ENCODE measurements around the gene ULK3.

The ULK3 gene

GRCh38 chr15:74808078-74808839 lies 34.7 kb downstream of the ULK3 start:
- no peak for TF ChIP-seq EGR1 (IDR thresholded peaks at IDR 0.05)
- TF ChIP-seq CEBPB (IDR thresholded peaks at IDR 0.05) = 0 out of 2 replicates have a peak, but pooled peaks have one; percentile 25

- no peak for TF ChIP-seq CREB1 (IDR thresholded peaks at IDR 0.05; ENCODE audit: low read depth)
- no peak for TF ChIP-seq REST (IDR thresholded peaks at IDR 0.05; ENCODE audit: low read depth)
- no peak for TF ChIP-seq RAD21 (IDR thresholded peaks at IDR 0.05; ENCODE audit: low read depth)
- TF ChIP-seq EGR1 (IDR thresholded peaks at IDR 0.05) = no peak
- no peak for TF ChIP-seq NFIC (IDR thresholded peaks at IDR 0.05)
- TF ChIP-seq MAX (IDR thresholded peaks at IDR 0.05) = no peak
- no peak for TF ChIP-seq TAF1 (IDR thresholded peaks at IDR 0.05; ENCODE audit: low read depth)
- no peak for TF ChIP-seq YY1 (IDR thresholded peaks at IDR 0.05; ENCODE audit: low read depth)
- TF ChIP-seq ZBTB7A (IDR thresholded peaks at IDR 0.05; ENCODE audit: low read depth) = no peak
- TF ChIP-seq TCF12 (IDR thresholded peaks at IDR 0.05; ENCODE audit: low read depth) = no peak
- TF ChIP-seq TEAD4 (IDR thresholded peaks at IDR 0.05) = no peak
- TF ChIP-seq EP300 (IDR thresholded peaks at IDR 0.05; ENCODE audit: borderline replicate concordance) = no peak
- no peak for TF ChIP-seq FOXM1 (IDR thresholded peaks at IDR 0.05; ENCODE audit: borderline replicate concordance, low read depth)
- TF ChIP-seq CEBPB (IDR thresholded peaks at IDR 0.05) = no peak
- TF ChIP-seq USF1 (IDR thresholded peaks at IDR 0.05) = no peak
These were observed 35.7 kb downstream of the ULK3 start for GRCh38 chr15:74807282-74807681.

GRCh38 chr15:74804935-74805334 lies 38.0 kb downstream of the ULK3 start:
- TF ChIP-seq ZBTB7A (IDR thresholded peaks at IDR 0.05; ENCODE audit: low read depth) = no peak
- no peak for TF ChIP-seq TAF1 (IDR thresholded peaks at IDR 0.05; ENCODE audit: low read depth)
- TF ChIP-seq CEBPB (IDR thresholded peaks at IDR 0.05) = no peak
- TF ChIP-seq CREB1 (IDR thresholded peaks at IDR 0.05; ENCODE audit: low read depth) = no peak
- no peak for TF ChIP-seq TEAD4 (IDR thresholded peaks at IDR 0.05)
- TF ChIP-seq USF1 (IDR thresholded peaks at IDR 0.05) = no peak

- TF ChIP-seq CREB1 (IDR thresholded peaks at IDR 0.05; ENCODE audit: low read depth) (no peak), ZBTB7A (IDR thresholded peaks at IDR 0.05; ENCODE audit: low read depth) (no peak), EGR1 (IDR thresholded peaks at IDR 0.05) (no peak), USF1 (IDR thresholded peaks at IDR 0.05) (no peak), TCF12 (IDR thresholded peaks at IDR 0.05; ENCODE audit: low read depth) (no peak), NFIC (IDR thresholded peaks at IDR 0.05) (no peak), EP300 (IDR thresholded peaks at IDR 0.05; ENCODE audit: borderline replicate concordance) (no peak), CEBPB (IDR thresholded peaks at IDR 0.05) (no peak), TEAD4 (IDR thresholded peaks at IDR 0.05) (no peak), REST (IDR thresholded peaks at IDR 0.05; ENCODE audit: low read depth) (no peak), TAF1 (IDR thresholded peaks at IDR 0.05; ENCODE audit: low read depth) (no peak)
These were observed 40.0 kb downstream of the ULK3 start for GRCh38 chr15:74802862-74803447.

- TF ChIP-seq TEAD4 (IDR thresholded peaks at IDR 0.05) = no peak
- no peak for TF ChIP-seq USF1 (IDR thresholded peaks at IDR 0.05)
- TF ChIP-seq CREB1 (IDR thresholded peaks at IDR 0.05; ENCODE audit: low read depth) = no peak
- TF ChIP-seq ZBTB7A (IDR thresholded peaks at IDR 0.05; ENCODE audit: low read depth) = no peak
- no peak for TF ChIP-seq RAD21 (IDR thresholded peaks at IDR 0.05; ENCODE audit: low read depth)
- TF ChIP-seq MAX (IDR thresholded peaks at IDR 0.05) = no peak
- TF ChIP-seq TCF12 (IDR thresholded peaks at IDR 0.05; ENCODE audit: low read depth) = no peak
- TF ChIP-seq EP300 (IDR thresholded peaks at IDR 0.05; ENCODE audit: borderline replicate concordance) = no peak
- no peak for TF ChIP-seq EGR1 (IDR thresholded peaks at IDR 0.05)
- TF ChIP-seq NFIC (IDR thresholded peaks at IDR 0.05) = no peak
- TF ChIP-seq FOXM1 (IDR thresholded peaks at IDR 0.05; ENCODE audit: borderline replicate concordance, low read depth) = no peak
- TF ChIP-seq YY1 (IDR thresholded peaks at IDR 0.05; ENCODE audit: low read depth) = no peak
- no peak for TF ChIP-seq CEBPB (IDR thresholded peaks at IDR 0.05)
- TF ChIP-seq REST (IDR thresholded peaks at IDR 0.05; ENCODE audit: low read depth) = no peak
- no peak for TF ChIP-seq TAF1 (IDR thresholded peaks at IDR 0.05; ENCODE audit: low read depth)
These were observed 40.7 kb downstream of the ULK3 start for GRCh38 chr15:74802290-74802689.
